Measurements from ENCODE around the gene FANCI.

- TF ChIP-seq, protein P1, sequence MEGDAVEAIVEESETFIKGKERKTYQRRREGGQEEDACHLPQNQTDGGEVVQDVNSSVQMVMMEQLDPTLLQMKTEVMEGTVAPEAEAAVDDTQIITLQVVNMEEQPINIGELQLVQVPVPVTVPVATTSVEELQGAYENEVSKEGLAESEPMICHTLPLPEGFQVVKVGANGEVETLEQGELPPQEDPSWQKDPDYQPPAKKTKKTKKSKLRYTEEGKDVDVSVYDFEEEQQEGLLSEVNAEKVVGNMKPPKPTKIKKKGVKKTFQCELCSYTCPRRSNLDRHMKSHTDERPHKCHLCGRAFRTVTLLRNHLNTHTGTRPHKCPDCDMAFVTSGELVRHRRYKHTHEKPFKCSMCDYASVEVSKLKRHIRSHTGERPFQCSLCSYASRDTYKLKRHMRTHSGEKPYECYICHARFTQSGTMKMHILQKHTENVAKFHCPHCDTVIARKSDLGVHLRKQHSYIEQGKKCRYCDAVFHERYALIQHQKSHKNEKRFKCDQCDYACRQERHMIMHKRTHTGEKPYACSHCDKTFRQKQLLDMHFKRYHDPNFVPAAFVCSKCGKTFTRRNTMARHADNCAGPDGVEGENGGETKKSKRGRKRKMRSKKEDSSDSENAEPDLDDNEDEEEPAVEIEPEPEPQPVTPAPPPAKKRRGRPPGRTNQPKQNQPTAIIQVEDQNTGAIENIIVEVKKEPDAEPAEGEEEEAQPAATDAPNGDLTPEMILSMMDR (conservative IDR thresholded peaks at IDR 0.05), result no peak
- TF ChIP-seq ZFX (IDR thresholded peaks at IDR 0.05), result no peak
Measured at GRCh38 chr15:89333959-89334509, 90.3 kb downstream of the FANCI start.
